Measurements from ENCODE around the gene DACT3.

DNA sequence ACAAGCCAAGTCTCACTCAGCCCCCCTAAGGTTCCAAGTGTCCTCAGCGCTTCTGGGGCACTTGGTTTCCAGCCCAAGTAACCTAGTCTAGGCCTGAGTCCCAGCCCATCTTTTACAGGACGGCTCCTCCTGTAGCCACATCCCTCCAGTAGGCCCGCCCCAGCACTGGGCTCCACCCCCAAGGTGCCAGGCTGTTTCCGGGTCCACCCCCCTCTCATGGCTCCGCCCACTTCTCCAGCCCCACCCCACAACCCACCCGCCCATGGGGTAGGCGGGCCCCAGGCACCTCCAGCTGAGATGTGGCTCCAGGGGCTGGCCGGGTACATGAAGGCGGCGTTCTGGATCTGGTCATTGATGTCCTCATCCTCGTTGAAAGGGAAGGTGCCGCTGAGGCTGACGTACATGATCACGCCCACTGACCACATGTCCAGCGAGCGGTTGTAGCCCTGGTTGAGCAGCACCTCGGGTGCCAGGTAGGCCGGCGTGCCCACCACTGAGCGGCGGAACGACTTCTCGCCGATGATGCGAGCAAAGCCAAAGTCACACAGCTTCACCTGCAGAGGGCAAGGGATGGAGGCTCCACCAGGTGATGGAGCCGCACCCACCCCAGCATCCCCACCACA is 17.2 kb upstream of the DACT3 start:
- TF ChIP-seq, protein P1, sequence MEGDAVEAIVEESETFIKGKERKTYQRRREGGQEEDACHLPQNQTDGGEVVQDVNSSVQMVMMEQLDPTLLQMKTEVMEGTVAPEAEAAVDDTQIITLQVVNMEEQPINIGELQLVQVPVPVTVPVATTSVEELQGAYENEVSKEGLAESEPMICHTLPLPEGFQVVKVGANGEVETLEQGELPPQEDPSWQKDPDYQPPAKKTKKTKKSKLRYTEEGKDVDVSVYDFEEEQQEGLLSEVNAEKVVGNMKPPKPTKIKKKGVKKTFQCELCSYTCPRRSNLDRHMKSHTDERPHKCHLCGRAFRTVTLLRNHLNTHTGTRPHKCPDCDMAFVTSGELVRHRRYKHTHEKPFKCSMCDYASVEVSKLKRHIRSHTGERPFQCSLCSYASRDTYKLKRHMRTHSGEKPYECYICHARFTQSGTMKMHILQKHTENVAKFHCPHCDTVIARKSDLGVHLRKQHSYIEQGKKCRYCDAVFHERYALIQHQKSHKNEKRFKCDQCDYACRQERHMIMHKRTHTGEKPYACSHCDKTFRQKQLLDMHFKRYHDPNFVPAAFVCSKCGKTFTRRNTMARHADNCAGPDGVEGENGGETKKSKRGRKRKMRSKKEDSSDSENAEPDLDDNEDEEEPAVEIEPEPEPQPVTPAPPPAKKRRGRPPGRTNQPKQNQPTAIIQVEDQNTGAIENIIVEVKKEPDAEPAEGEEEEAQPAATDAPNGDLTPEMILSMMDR (IDR thresholded peaks at IDR 0.05): no peak
- no peak for TF ChIP-seq POLR2A (IDR thresholded peaks at IDR 0.05)
